MM.1S (cell line): ENCODE measurements around the gene SIX1.

ENCODE experiments used
- DNase-seq: peaks from one replicate; pipeline ENCODE4 v3.0.0-alpha.2; 2015
- H2AFZ ChIP-seq: fragments of 300-600 bp; sonication (generic); 2 replicates; pipeline ENCODE4 v1.6.0; 2016; ENCODE audit warnings: antibody characterized with exemption, low read length
- H3F3A ChIP-seq: fragments of 300-600 bp; sonication (generic); 2 replicates; pipeline ENCODE4 v1.6.1; 2016; ENCODE audit warnings: mild to moderate bottlenecking, antibody characterized with exemption, low read length, moderate library complexity, mixed read lengths; ENCODE audit not compliant: insufficient read depth
- H3K27ac ChIP-seq: fragments of 300-600 bp; sonication (generic); 2 replicates; pipeline ENCODE4 v1.5.1; 2016; ENCODE audit warnings: mild to moderate bottlenecking, low read length
- H3K27me3 ChIP-seq: fragments of 300-600 bp; sonication (generic); replicated peaks from 2 replicates; pipeline ENCODE4 v1.6.0; 2016; ENCODE audit warnings: low read length; ENCODE audit not compliant: insufficient read depth
- H3K36me3 ChIP-seq: fragments of 300-600 bp; sonication (generic); replicated peaks from 2 replicates; pipeline ENCODE4 v1.6.1; 2016; ENCODE audit warnings: mild to moderate bottlenecking, low read length, mixed read lengths; ENCODE audit not compliant: insufficient read depth
- H3K4me1 ChIP-seq: fragments of 300-600 bp; sonication (generic); 2 replicates; pipeline ENCODE4 v1.6.1; 2016; ENCODE audit warnings: low read length, mixed read lengths
- H3K4me2 ChIP-seq: fragments of 300-600 bp; sonication (generic); 2 replicates; pipeline ENCODE4 v1.6.0; 2016; ENCODE audit warnings: low read depth, low read length
- H3K4me3 ChIP-seq: fragments of 300-600 bp; sonication (generic); 2 replicates; pipeline ENCODE4 v1.5.1; 2016; ENCODE audit warnings: low read length, mixed read lengths
- H3K79me2 ChIP-seq: fragments of 300-600 bp; sonication (generic); 2 replicates; pipeline ENCODE4 v1.6.1; 2016; ENCODE audit warnings: mixed run types, low read length, mixed read lengths
- H3K9ac ChIP-seq: fragments of 300-600 bp; sonication (generic); 2 replicates; pipeline ENCODE4 v1.6.1; 2016; ENCODE audit warnings: low read length, mixed read lengths
- H3K9me2 ChIP-seq: fragments of 300-600 bp; sonication (generic); replicated peaks from 2 replicates; pipeline ENCODE4 v1.6.1; 2016; ENCODE audit warnings: mild to moderate bottlenecking, low read length, mixed read lengths; ENCODE audit not compliant: insufficient read depth
- H3K9me3 ChIP-seq: fragments of 300-600 bp; sonication (generic); replicated peaks from 2 replicates; pipeline ENCODE4 v1.6.1; 2016; ENCODE audit warnings: mild to moderate bottlenecking, low read length, mixed read lengths; ENCODE audit not compliant: insufficient read depth
- H4K20me1 ChIP-seq: fragments of 300-600 bp; sonication (generic); 2 replicates; pipeline ENCODE4 v1.6.1; 2016; ENCODE audit warnings: mild to moderate bottlenecking, low read length, moderate library complexity, mixed read lengths; ENCODE audit not compliant: insufficient read depth
- EZH2 ChIP-seq: fragments of 300-600 bp; sonication (generic); optimal IDR thresholded peaks from 2 replicates; pipeline ENCODE3; 2017; ENCODE audit warnings: low read depth, mild to moderate bottlenecking, antibody characterized with exemption, low read length, mixed read lengths
- EZH2phosphoT487 ChIP-seq: fragments of 300-600 bp; sonication (generic); IDR thresholded peaks from 2 replicates; pipeline ENCODE4 v1.6.1; 2018; ENCODE audit warnings: antibody characterized with exemption, low read length
- TF ChIP-seq, protein P1 (sequence below): fragments of 300-600 bp; sonication (generic); IDR thresholded peaks from 2 replicates; pipeline ENCODE4 v1.5.1; 2016; ENCODE audit warnings: antibody characterized with exemption, low read length, mixed read lengths

The SIX1 gene

DNA sequence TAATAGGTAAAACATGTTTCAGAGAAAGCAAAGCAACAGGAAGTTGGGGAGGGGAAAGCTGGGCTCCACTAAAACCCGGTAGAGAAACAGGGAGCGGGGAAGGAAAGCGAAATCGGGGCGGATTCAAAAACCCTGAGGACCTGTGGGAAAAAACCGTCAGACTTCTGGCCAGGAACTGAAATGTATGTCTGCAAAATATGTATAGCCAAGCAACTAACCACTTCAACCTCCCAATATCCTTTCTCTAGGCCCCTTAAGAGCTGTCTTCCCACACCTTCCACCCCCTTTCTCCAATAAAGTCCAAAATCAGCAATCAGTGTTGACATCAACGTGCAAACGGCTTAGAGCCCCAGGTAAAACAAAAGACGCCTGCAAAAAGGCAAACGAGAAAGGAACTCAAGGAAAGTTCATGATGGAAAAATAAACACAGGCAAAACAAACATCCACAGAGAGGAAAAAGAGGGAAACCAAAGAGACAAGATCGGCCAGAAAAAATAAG lies 32.8 kb downstream of the SIX1 start:
- H3F3A ChIP-seq, result no peaks in the 10 kb centered on the region
- TF ChIP-seq EZH2 (no peak), EZH2phosphoT487 (no peak)
- TF ChIP-seq, protein P1, sequence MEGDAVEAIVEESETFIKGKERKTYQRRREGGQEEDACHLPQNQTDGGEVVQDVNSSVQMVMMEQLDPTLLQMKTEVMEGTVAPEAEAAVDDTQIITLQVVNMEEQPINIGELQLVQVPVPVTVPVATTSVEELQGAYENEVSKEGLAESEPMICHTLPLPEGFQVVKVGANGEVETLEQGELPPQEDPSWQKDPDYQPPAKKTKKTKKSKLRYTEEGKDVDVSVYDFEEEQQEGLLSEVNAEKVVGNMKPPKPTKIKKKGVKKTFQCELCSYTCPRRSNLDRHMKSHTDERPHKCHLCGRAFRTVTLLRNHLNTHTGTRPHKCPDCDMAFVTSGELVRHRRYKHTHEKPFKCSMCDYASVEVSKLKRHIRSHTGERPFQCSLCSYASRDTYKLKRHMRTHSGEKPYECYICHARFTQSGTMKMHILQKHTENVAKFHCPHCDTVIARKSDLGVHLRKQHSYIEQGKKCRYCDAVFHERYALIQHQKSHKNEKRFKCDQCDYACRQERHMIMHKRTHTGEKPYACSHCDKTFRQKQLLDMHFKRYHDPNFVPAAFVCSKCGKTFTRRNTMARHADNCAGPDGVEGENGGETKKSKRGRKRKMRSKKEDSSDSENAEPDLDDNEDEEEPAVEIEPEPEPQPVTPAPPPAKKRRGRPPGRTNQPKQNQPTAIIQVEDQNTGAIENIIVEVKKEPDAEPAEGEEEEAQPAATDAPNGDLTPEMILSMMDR, result no peak
- H3K27ac ChIP-seq, result no peak overlapping the region
- H3K27me3 ChIP-seq, result no peaks in the 10 kb centered on the region
- H2AFZ ChIP-seq, result no peak overlapping the region
- H3K9me3 ChIP-seq, result no peaks in the 10 kb centered on the region
- no peaks in the 10 kb centered on the region for H3K36me3 ChIP-seq
- H3K9me2 ChIP-seq, result no peaks in the 10 kb centered on the region
- H3K79me2 ChIP-seq, result no peaks in the 10 kb centered on the region
- no peak for DNase-seq
- no peaks in the 10 kb centered on the region for H4K20me1 ChIP-seq
- no peak overlapping the region for H3K4me2 ChIP-seq
- H3K9ac ChIP-seq, result no peak overlapping the region
- H3K4me3 ChIP-seq, result no peak overlapping the region
- H3K4me1 ChIP-seq, result no peaks in the 10 kb centered on the region

DNA sequence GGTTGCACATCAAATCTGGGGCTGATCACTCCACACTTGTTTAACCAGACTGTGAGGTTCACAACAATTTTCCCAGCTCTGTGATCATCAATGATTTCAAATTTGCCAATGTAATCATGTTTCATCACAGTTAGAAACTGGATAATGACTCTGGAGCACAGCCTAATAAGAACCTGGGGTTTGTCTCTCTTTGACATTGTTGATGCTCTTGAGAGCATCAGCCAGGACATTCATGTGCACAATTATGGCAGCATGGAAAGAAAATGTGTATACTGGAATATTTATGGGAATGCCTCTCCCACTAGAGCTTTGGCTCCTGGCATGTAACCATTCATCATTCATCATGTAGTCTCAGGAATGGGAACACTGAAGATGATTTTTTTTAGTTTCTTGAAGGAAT lies 47.0 kb downstream of the SIX1 start:
- Histone ChIP-seq H4K20me1 (no peaks in the 10 kb centered on the region), H3K27ac (no peak overlapping the region), H3K27me3 (no peaks in the 10 kb centered on the region), H3K36me3 (no peaks in the 10 kb centered on the region), H3K4me1 (no peaks in the 10 kb centered on the region), H2AFZ (no peak overlapping the region), H3K9me2 (no peaks in the 10 kb centered on the region), H3K4me2 (no peak overlapping the region), H3K9ac (no peak overlapping the region), H3F3A (no peaks in the 10 kb centered on the region), H3K9me3 (no peaks in the 10 kb centered on the region), H3K79me2 (no peaks in the 10 kb centered on the region), H3K4me3 (no peak overlapping the region)
- TF ChIP-seq EZH2, result no peak
- no peak for TF ChIP-seq EZH2phosphoT487
- TF ChIP-seq, protein P1, result no peak
- DNase-seq, result no peak

DNA sequence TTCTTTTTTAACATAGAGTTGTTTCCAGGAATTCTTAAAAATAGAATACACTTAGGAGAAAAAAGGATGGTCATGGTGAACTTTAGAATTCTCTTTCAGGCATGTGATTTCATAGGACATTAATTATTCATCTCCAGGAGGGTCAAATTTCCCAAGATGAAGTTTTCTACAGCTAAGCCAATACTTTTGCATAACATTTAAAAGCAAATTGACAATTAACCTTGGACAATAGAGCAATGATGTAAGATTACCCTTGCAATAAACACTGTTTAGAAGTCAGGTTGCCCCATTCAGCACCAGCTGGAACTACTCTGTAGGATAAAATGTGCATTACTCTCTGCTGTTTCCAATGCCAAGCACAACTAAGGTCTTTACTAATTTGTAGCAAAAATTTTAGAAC lies 49.5 kb downstream of the SIX1 start:
- H3K4me2 ChIP-seq, result no peak overlapping the region
- no peaks in the 10 kb centered on the region for H3K79me2 ChIP-seq
- TF ChIP-seq EZH2phosphoT487, result no peak
- TF ChIP-seq EZH2, result no peak
- TF ChIP-seq, protein P1, result no peak
- H3K4me3 ChIP-seq, result no peak overlapping the region
- H3F3A ChIP-seq, result no peaks in the 10 kb centered on the region
- no peaks in the 10 kb centered on the region for H3K9me2 ChIP-seq
- H3K27me3 ChIP-seq, result no peaks in the 10 kb centered on the region
- H3K9ac ChIP-seq, result no peak overlapping the region
- no peaks in the 10 kb centered on the region for H3K36me3 ChIP-seq
- no peaks in the 10 kb centered on the region for H3K4me1 ChIP-seq
- no peaks in the 10 kb centered on the region for H4K20me1 ChIP-seq
- no peak overlapping the region for H2AFZ ChIP-seq
- no peaks in the 10 kb centered on the region for H3K9me3 ChIP-seq
- DNase-seq, result no peak
- no peak overlapping the region for H3K27ac ChIP-seq
